ENCODE measurements around the gene GPHN.

Gene GPHN

GRCh38 chr14:67068251-67068650 is 560.3 kb downstream of the GPHN start:
- no peak for DNase-seq

GRCh38 chr14:67071506-67071905 is 563.6 kb downstream of the GPHN start:
- no peak for DNase-seq

GRCh38 chr14:67077921-67078320 is 570.0 kb downstream of the GPHN start:
- no peak for DNase-seq

- no peak for DNase-seq
Measured at GRCh38 chr14:67079846-67080245, 571.9 kb downstream of the GPHN start.

- DNase-seq, result no peak
Measured at GRCh38 chr14:67108230-67108629, 600.3 kb downstream of the GPHN start.

GRCh38 chr14:67111022-67111421 is 603.1 kb downstream of the GPHN start:
- DNase-seq, result no peak

- no peak for DNase-seq
Measured at GRCh38 chr14:67112344-67112743, 604.4 kb downstream of the GPHN start.

GRCh38 chr14:67127174-67127573 is 619.2 kb downstream of the GPHN start:
- no peak for DNase-seq

- no peak for DNase-seq
Measured at GRCh38 chr14:67129768-67130167, 621.8 kb downstream of the GPHN start.

- DNase-seq, result no peak
Measured at GRCh38 chr14:67131691-67132090, 623.7 kb downstream of the GPHN start.

- DNase-seq, result no peak
Measured at GRCh38 chr14:67133144-67133543, 625.2 kb downstream of the GPHN start.

- no peak for DNase-seq
Measured at GRCh38 chr14:67133595-67134441, 625.9 kb downstream of the GPHN start.

GRCh38 chr14:67137744-67138371 is 629.9 kb downstream of the GPHN start:
- DNase-seq, result no peak

- no peak for DNase-seq
Measured at GRCh38 chr14:67140556-67140955, 632.6 kb downstream of the GPHN start.

GRCh38 chr14:67141146-67141900 is 633.4 kb downstream of the GPHN start:
- no peak for DNase-seq

- no peak for DNase-seq
Measured at GRCh38 chr14:67151082-67151666, 643.2 kb downstream of the GPHN start.

- no peak for DNase-seq
Measured at GRCh38 chr14:67158566-67158965, 650.6 kb downstream of the GPHN start.

GRCh38 chr14:67162385-67162784 is 654.4 kb downstream of the GPHN start:
- DNase-seq, result no peak

- DNase-seq, result no peak
Measured at GRCh38 chr14:67166450-67166853, 658.5 kb downstream of the GPHN start.

- DNase-seq, result no peak
Measured at GRCh38 chr14:67167420-67168109, 659.6 kb downstream of the GPHN start.

GRCh38 chr14:67168110-67168441 is 660.1 kb downstream of the GPHN start:
- no peak for DNase-seq

- DNase-seq, result no peak
Measured at GRCh38 chr14:67170660-67171059, 662.7 kb downstream of the GPHN start.

- no peak for DNase-seq
Measured at GRCh38 chr14:67172056-67172455, 664.1 kb downstream of the GPHN start.
